ENCODE data around the gene ETDC. TPM values are rescaled to one million over a fixed set of nuclear protein-coding genes. Genes with fewer than 3 reads are reported as not detected.

ETDC gene
- total and polyA plus RNA-seq, 2 experiments from 2014 or later = not detected

- Histone ChIP-seq H3K4me3 (peak overlapping the region; percentile 93), H2AFZ (peak overlapping the region; percentile 80), H3F3A (ENCODE audit: insufficient read depth) (no peaks in the 10 kb centered on the region; the same call in 1 of the 2 replicates), H3K27ac (peak overlapping the region; percentile 97), H3K36me3 (ENCODE audit: low read depth) (no peaks in the 10 kb centered on the region), H4K20me1 (ENCODE audit: insufficient read depth) (no peaks in the 10 kb centered on the region), H3K4me1 (ENCODE audit: insufficient read depth) (peaks cover 13% of the 10 kb centered on the region), H3K4me2 (ENCODE audit: unreplicated experiment) (peak overlapping the region; percentile 78), H3K9me3 (ENCODE audit: low read depth) (no peaks in the 10 kb centered on the region), H3K9ac (peak overlapping the region; percentile 94), H3K9me2 (ENCODE audit: insufficient read depth) (no peaks in the 10 kb centered on the region), H3K27me3 (replicated peaks; ENCODE audit: insufficient read depth) (no peaks in the 10 kb centered on the region), H3K79me2 (ENCODE audit: insufficient read depth) (peaks cover 30% of the 10 kb centered on the region)
- DNase-seq = peak; percentile 61
- in situ Hi-C loops (cut with MboI) = no loop called here
- TF ChIP-seq EZH2phosphoT487 (IDR thresholded peaks at IDR 0.05; ENCODE audit: insufficient read depth, low read depth) (no peak), EZH2 (IDR thresholded peaks at IDR 0.05; ENCODE audit: insufficient read depth, poor library complexity, severe bottlenecking) (no peak)
- 0 to 1% methylated on average over 18 of the region's 18 CpGs for WGBS, 2 experiments (ENCODE audit: low coverage in 1 of 2, low lambda C conversion rate in 2 of 2, missing lambda C conversion rate in 2 of 2)
Observed at GRCh38 chrX:135345107-135345589, 35.9 kb downstream of the ETDC start.

GRCh38 chrX:135346975-135347374 lies 37.7 kb downstream of the ETDC start:
- no peaks in the 10 kb centered on the region for H3K36me3 ChIP-seq (ENCODE audit: low read depth)
- H3K27ac ChIP-seq = no peak overlapping the region
- DNase-seq = no peak
- no peaks in the 10 kb centered on the region for H3F3A ChIP-seq (ENCODE audit: insufficient read depth)
- H3K27me3 ChIP-seq (replicated peaks; ENCODE audit: insufficient read depth) = no peaks in the 10 kb centered on the region
- H3K9me2 ChIP-seq (ENCODE audit: insufficient read depth) = no peaks in the 10 kb centered on the region
- H3K4me1 ChIP-seq (ENCODE audit: insufficient read depth) = no peaks in the 10 kb centered on the region
- TF ChIP-seq EZH2phosphoT487 (IDR thresholded peaks at IDR 0.05; ENCODE audit: insufficient read depth, low read depth) (no peak), EZH2 (IDR thresholded peaks at IDR 0.05; ENCODE audit: insufficient read depth, poor library complexity, severe bottlenecking) (no peak)
- no peaks in the 10 kb centered on the region for H4K20me1 ChIP-seq (ENCODE audit: insufficient read depth)
- no peak overlapping the region for H2AFZ ChIP-seq
- 87 to 89% methylated on average over 6 of the region's 6 CpGs for WGBS, 2 experiments (ENCODE audit: low coverage in 1 of 2, low lambda C conversion rate in 2 of 2, missing lambda C conversion rate in 2 of 2)
- in situ Hi-C loops (cut with MboI) = no loop called here
- H3K9ac ChIP-seq = no peak overlapping the region
- H3K9me3 ChIP-seq (ENCODE audit: low read depth) = no peaks in the 10 kb centered on the region
- no peak overlapping the region for H3K4me2 ChIP-seq (ENCODE audit: unreplicated experiment)
- no peak overlapping the region for H3K4me3 ChIP-seq
- peaks cover 13% of the 10 kb centered on the region for H3K79me2 ChIP-seq (ENCODE audit: insufficient read depth)

GRCh38 chrX:135347381-135348016 lies 38.2 kb downstream of the ETDC start:
- in situ Hi-C loops (cut with MboI) = no loop called here
- no peak overlapping the region for H3K4me3 ChIP-seq
- H3K4me1 ChIP-seq (ENCODE audit: insufficient read depth) = no peaks in the 10 kb centered on the region
- no peaks in the 10 kb centered on the region for H4K20me1 ChIP-seq (ENCODE audit: insufficient read depth)
- H3K79me2 ChIP-seq (ENCODE audit: insufficient read depth) = peaks cover 8% of the 10 kb centered on the region
- no peak overlapping the region for H3K9ac ChIP-seq
- no peak overlapping the region for H2AFZ ChIP-seq
- H3K27me3 ChIP-seq (replicated peaks; ENCODE audit: insufficient read depth) = no peaks in the 10 kb centered on the region
- H3K9me3 ChIP-seq (ENCODE audit: low read depth) = no peaks in the 10 kb centered on the region
- no peaks in the 10 kb centered on the region for H3K36me3 ChIP-seq (ENCODE audit: low read depth)
- no peak for DNase-seq
- H3K27ac ChIP-seq = no peak overlapping the region
- no peak for TF ChIP-seq EZH2 (IDR thresholded peaks at IDR 0.05; ENCODE audit: insufficient read depth, poor library complexity, severe bottlenecking)
- H3K9me2 ChIP-seq (ENCODE audit: insufficient read depth) = no peaks in the 10 kb centered on the region
- no peaks in the 10 kb centered on the region for H3F3A ChIP-seq (ENCODE audit: insufficient read depth)
- H3K4me2 ChIP-seq (ENCODE audit: unreplicated experiment) = no peak overlapping the region

GRCh38 chrX:135354288-135354687 lies 45.0 kb downstream of the ETDC start:
- Histone ChIP-seq H3K4me3 (no peak overlapping the region), H3K27ac (no peak overlapping the region), H3K9me3 (ENCODE audit: low read depth) (no peaks in the 10 kb centered on the region), H2AFZ (no peak overlapping the region), H3F3A (ENCODE audit: insufficient read depth) (no peaks in the 10 kb centered on the region), H3K27me3 (replicated peaks; ENCODE audit: insufficient read depth) (no peaks in the 10 kb centered on the region), H3K9me2 (ENCODE audit: insufficient read depth) (no peaks in the 10 kb centered on the region), H3K9ac (no peak overlapping the region), H4K20me1 (ENCODE audit: insufficient read depth) (no peaks in the 10 kb centered on the region), H3K4me1 (ENCODE audit: insufficient read depth) (no peaks in the 10 kb centered on the region), H3K36me3 (ENCODE audit: low read depth) (no peaks in the 10 kb centered on the region), H3K4me2 (ENCODE audit: unreplicated experiment) (no peak overlapping the region), H3K79me2 (ENCODE audit: insufficient read depth) (no peaks in the 10 kb centered on the region)
- TF ChIP-seq EZH2phosphoT487 (IDR thresholded peaks at IDR 0.05; ENCODE audit: insufficient read depth, low read depth) (no peak), EZH2 (IDR thresholded peaks at IDR 0.05; ENCODE audit: insufficient read depth, poor library complexity, severe bottlenecking) (no peak)
- DNase-seq = no peak
- in situ Hi-C loops (cut with MboI) = no loop called here

Other genes starting within 250 kb of the ETDC start
- gene SMIM10L2B, start 210.8 kb upstream of the ETDC start, total RNA-seq (2014; rRNA removed; shearing (Covaris generic)) = 0.25 TPM in 1 of 2 replicates, not detected in the other
- 0.09 and 0.15 TPM in 2 replicates for gene SMIM10L2B, start 210.8 kb upstream of the ETDC start, polyA plus RNA-seq (2016; fragmentation: Nextera tagmentation; extraction: Ambion mirVana)
- not detected in 2 replicates for gene ETDB, start 189.0 kb upstream of the ETDC start, total RNA-seq (2014; rRNA removed; shearing (Covaris generic))
- not detected in 2 replicates for gene ETDB, start 189.0 kb upstream of the ETDC start, polyA plus RNA-seq (2016; fragmentation: Nextera tagmentation; extraction: Ambion mirVana)
- gene CT55, start 138.1 kb upstream of the ETDC start, total RNA-seq (2014; rRNA removed; shearing (Covaris generic)) = not detected in 2 replicates
- gene CT55, start 138.1 kb upstream of the ETDC start, polyA plus RNA-seq (2016; fragmentation: Nextera tagmentation; extraction: Ambion mirVana) = not detected in 2 replicates
- gene ETDA, start 57.4 kb upstream of the ETDC start, total RNA-seq (2014; rRNA removed; shearing (Covaris generic)) = not detected in 2 replicates
- gene ETDA, start 57.4 kb upstream of the ETDC start, polyA plus RNA-seq (2016; fragmentation: Nextera tagmentation; extraction: Ambion mirVana) = not detected in 2 replicates
- gene ZNF75D, start 34.6 kb downstream of the ETDC start, total RNA-seq (2014; rRNA removed; shearing (Covaris generic)) = 3.9 and 5.5 TPM in 2 replicates
- gene ZNF75D, start 34.6 kb downstream of the ETDC start, polyA plus RNA-seq (2016; fragmentation: Nextera tagmentation; extraction: Ambion mirVana) = 2.7 and 3.5 TPM in 2 replicates
- gene ZNF449, start 35.3 kb downstream of the ETDC start, total RNA-seq (2014; rRNA removed; shearing (Covaris generic)) = 9.6 and 9.8 TPM in 2 replicates
- 6.2 and 6.8 TPM in 2 replicates for gene ZNF449, start 35.3 kb downstream of the ETDC start, polyA plus RNA-seq (2016; fragmentation: Nextera tagmentation; extraction: Ambion mirVana)
- gene SMIM10L2A, start 112.5 kb downstream of the ETDC start, total RNA-seq (2014; rRNA removed; shearing (Covaris generic)) = not detected in 2 replicates
- gene SMIM10L2A, start 112.5 kb downstream of the ETDC start, polyA plus RNA-seq (2016; fragmentation: Nextera tagmentation; extraction: Ambion mirVana) = not detected in 2 replicates
- 1.9 and 4.4 TPM in 2 replicates for gene INTS6L, start 211.2 kb downstream of the ETDC start, total RNA-seq (2014; rRNA removed; shearing (Covaris generic))
- 1.1 and 1.2 TPM in 2 replicates for gene INTS6L, start 211.2 kb downstream of the ETDC start, polyA plus RNA-seq (2016; fragmentation: Nextera tagmentation; extraction: Ambion mirVana)

All from GM23248 (cell line).